Heart left ventricle (tissue), 13 donors: ENCODE data around the gene AGFG2.

Source experiments
- POLR2A ChIP-seq, 2 donors: fragments of 450-650 bp; IDR thresholded peaks; one replicate each; pipeline ENCODE4 v1.6.1; 2017; ENCODE audit warnings: antibody characterized with exemption in 2 of 2, mild to moderate bottlenecking in 2 of 2, moderate library complexity in 2 of 2
- TF ChIP-seq, protein P1 (sequence below), 12 donors: fragments of 200-600 bp; sonication (generic) in 4 of 12; IDR thresholded peaks; one replicate each; pipeline versions ENCODE4 v1.5.0 to v1.8.0; 2018 to 2022; ENCODE audit warnings: antibody characterized with exemption in 12 of 12, mild to moderate bottlenecking in 5 of 12
- donor health status: ischemic (EF 13 %, LVEDD 7.1; RV severe dilation, severe dysfunction).
- donor health status: DM: no; HTN: yes; CAD: no.
- donor health status: DM: no; HTN: no; CAD: no.
- donor health status: ischemic (EF 25% LVEDD 6.9; RV normal size, moderate dysfunction).
- donor health status: ischemic (EF 25% LVEDD 5.7; RV mildly dilated, moderate dysfunction).
- donor health status: ischemic (EF 35%, LVEDD 5.7; RV mildly dilated, moderate dysfunction).
- donor health status: nonischemic (EF 11% LVEDD 7.7; RV severe dilation, severe dysfunction).
- donor health status: DM: yes; HTN: yes; CAD: no.
- donor health status: PGD.
- donor health status: ischemic (EF 29% LVEDD 5.4; RV normal size, mild dysfunction).
- donor health status: nonischemic (EF 23%, LVEDD 6.1; RV moderate dilation, normal function).

- TF ChIP-seq, protein P1, sequence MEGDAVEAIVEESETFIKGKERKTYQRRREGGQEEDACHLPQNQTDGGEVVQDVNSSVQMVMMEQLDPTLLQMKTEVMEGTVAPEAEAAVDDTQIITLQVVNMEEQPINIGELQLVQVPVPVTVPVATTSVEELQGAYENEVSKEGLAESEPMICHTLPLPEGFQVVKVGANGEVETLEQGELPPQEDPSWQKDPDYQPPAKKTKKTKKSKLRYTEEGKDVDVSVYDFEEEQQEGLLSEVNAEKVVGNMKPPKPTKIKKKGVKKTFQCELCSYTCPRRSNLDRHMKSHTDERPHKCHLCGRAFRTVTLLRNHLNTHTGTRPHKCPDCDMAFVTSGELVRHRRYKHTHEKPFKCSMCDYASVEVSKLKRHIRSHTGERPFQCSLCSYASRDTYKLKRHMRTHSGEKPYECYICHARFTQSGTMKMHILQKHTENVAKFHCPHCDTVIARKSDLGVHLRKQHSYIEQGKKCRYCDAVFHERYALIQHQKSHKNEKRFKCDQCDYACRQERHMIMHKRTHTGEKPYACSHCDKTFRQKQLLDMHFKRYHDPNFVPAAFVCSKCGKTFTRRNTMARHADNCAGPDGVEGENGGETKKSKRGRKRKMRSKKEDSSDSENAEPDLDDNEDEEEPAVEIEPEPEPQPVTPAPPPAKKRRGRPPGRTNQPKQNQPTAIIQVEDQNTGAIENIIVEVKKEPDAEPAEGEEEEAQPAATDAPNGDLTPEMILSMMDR (IDR thresholded peaks at IDR 0.05): no peak
- no peak for TF ChIP-seq POLR2A (IDR thresholded peaks at IDR 0.05)
Observed at GRCh38 chr7:100490483-100491191, 48.4 kb upstream of the AGFG2 start.
